Heart left ventricle (tissue), 16 donors: ENCODE measurements around the gene SERPINE1. TPM values are rescaled to one million over a fixed set of nuclear protein-coding genes. Genes with fewer than 3 reads are reported as not detected.

Source experiments
- ATAC-seq, 4 donors: fragments of 200-7000 bp; cut with Tn5 transposase; one replicate each; pipeline ENCODE4 v1.9.1; 2020 to 2022; ENCODE audit warnings: moderate library complexity in 4 of 4, mild to moderate bottlenecking in 3 of 4, moderate number of reproducible peaks in 1 of 4
- DNase-seq, 5 donors: peaks; one replicate each; pipeline ENCODE4 v3.0.0-alpha.2; 2020
- H3K27ac ChIP-seq, 12 donors: fragments of 200-600 bp; sonication (generic) in 4 of 12; one replicate each; pipeline versions ENCODE4 v1.5.0 to v1.8.0; 2016 to 2022; ENCODE audit warnings: mild to moderate bottlenecking in 2 of 12
- H3K27me3 ChIP-seq, 9 donors: fragments of 200-600 bp; sonication (generic) in 2 of 9; one replicate each; pipeline versions ENCODE4 v1.5.1 to v1.8.0; 2016 to 2022; ENCODE audit warnings: mild to moderate bottlenecking in 3 of 9
- H3K36me3 ChIP-seq, 9 donors: fragments of 200-600 bp; sonication (generic) in 2 of 9; one replicate each; pipeline versions ENCODE4 v1.5.0 to v1.8.0; 2018 to 2022; ENCODE audit warnings: mild to moderate bottlenecking in 2 of 9
- H3K4me1 ChIP-seq, 12 donors: fragments of 200-600 bp; sonication (generic) in 4 of 12; one replicate each; pipeline versions ENCODE4 v1.5.0 to v1.8.0; 2016 to 2022; ENCODE audit warnings: mild to moderate bottlenecking in 3 of 12
- H3K4me3 ChIP-seq, 12 donors: fragments of 200-600 bp; sonication (generic) in 4 of 12; one replicate each; pipeline versions ENCODE4 v1.5.0 to v1.8.0; 2017 to 2022; ENCODE audit warnings: mild to moderate bottlenecking in 9 of 12, moderate library complexity in 4 of 12
- H3K9me3 ChIP-seq, 12 donors: fragments of 200-600 bp; sonication (generic) in 4 of 12; one replicate each; pipeline versions ENCODE4 v1.5.0 to v1.8.0; 2016 to 2022; ENCODE audit warnings: mild to moderate bottlenecking in 1 of 12
- POLR2A ChIP-seq, 2 donors: fragments of 450-650 bp; IDR thresholded peaks; one replicate each; pipeline ENCODE4 v1.6.1; 2017; ENCODE audit warnings: antibody characterized with exemption in 2 of 2, mild to moderate bottlenecking in 2 of 2, moderate library complexity in 2 of 2
- WGBS, 4 donors: extraction: QIAGEN DNeasy Blood & Tissue Kit in 2 of 4; methylation state at CpG; one replicate each; pipeline versions ENCODE4 v1.1.5 to v1.1.7; 2013 to 2018; 5-methylcytosine and 5-hydroxymethylcytosine counted together
- intact Hi-C, 10 donors: fragments of 100-400 bp; cut with DNase I; formaldehyde crosslinking; loops; one replicate each; pipeline versions ENCODE4 v1.11.1 to v1.14.2; 2022
- polyA plus RNA-seq, 2 donors: library from polyadenylated mRNA; stranded (reverse); fragments of 200-250 nt; gene quantifications; one replicate each; pipeline ENCODE4 v1.2.3, GENCODE V29; 2013
- total RNA-seq, 9 donors: library from RNA; depleted of rRNA in 2 of 9; stranded (reverse); fragments of >200 nt in 2 of 9; fragmentation: NEBNext Ultra II Directional in 3 of 9; extraction: Animal tissue kit (Norgen Biotek cat#: 25700) in 3 of 9; gene quantifications; one replicate each; pipeline versions ENCODE4 v1.1.0 to v1.2.4, GENCODE V29; 2016 to 2023
- TF ChIP-seq, protein P1 (sequence below), 12 donors: fragments of 200-600 bp; sonication (generic) in 4 of 12; IDR thresholded peaks; one replicate each; pipeline versions ENCODE4 v1.5.0 to v1.8.0; 2018 to 2022; ENCODE audit warnings: antibody characterized with exemption in 12 of 12, mild to moderate bottlenecking in 5 of 12
- donor health status: ischemic (EF 13 %, LVEDD 7.1; RV severe dilation, severe dysfunction).
- donor health status: healthy with polysubstance abuse.
- donor health status: DM: no; HTN: yes; CAD: no.
- donor health status: DM: no; HTN: no; CAD: no.
- donor health status: ischemic (EF 25% LVEDD 6.9; RV normal size, moderate dysfunction).
- donor health status: ischemic (EF 25% LVEDD 5.7; RV mildly dilated, moderate dysfunction).
- donor health status: healthy.
- donor health status: DM: yes; HTN: yes; CAD: no.
- donor health status: ischemic (EF 35%, LVEDD 5.7; RV mildly dilated, moderate dysfunction).
- donor health status: nonischemic (EF 11% LVEDD 7.7; RV severe dilation, severe dysfunction).
- donor health status: DM: yes; HTN: yes; CAD: no.
- donor health status: PGD.
- donor health status: ischemic (EF 29% LVEDD 5.4; RV normal size, mild dysfunction).
- donor health status: nonischemic (EF 23%, LVEDD 6.1; RV moderate dilation, normal function).

SERPINE1 gene
- total and polyA plus RNA-seq, 11 donors, result 1.3 to 595 (median 13.9) TPM

DNA sequence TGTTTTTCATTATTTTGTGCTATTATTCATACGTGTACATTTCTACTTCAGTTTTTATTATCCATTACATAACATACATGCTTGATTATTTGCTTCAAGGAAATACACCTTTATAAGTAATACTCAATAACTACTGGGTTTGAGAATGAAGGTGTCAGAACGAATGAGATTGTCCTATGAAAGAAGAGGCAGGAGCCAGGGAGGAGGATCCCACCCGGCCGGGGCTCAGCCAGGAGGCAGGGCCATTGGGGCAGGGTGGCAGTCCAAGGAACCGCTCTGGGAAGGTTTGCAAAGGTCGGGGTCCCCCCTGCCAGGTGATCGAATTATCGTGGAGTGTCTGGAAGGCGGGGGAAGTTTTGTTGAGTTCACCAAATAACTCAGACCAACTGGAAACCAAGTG, 32.5 kb upstream of the SERPINE1 start:
- H3K4me1 ChIP-seq, result peaks cover 0 to 23% (median 5%) of the 10 kb centered on the region in 12 donors
- peak in 1 of 5 donors; percentile 28 for DNase-seq
- TF ChIP-seq POLR2A (IDR thresholded peaks at IDR 0.05), result no peak
- TF ChIP-seq, protein P1, sequence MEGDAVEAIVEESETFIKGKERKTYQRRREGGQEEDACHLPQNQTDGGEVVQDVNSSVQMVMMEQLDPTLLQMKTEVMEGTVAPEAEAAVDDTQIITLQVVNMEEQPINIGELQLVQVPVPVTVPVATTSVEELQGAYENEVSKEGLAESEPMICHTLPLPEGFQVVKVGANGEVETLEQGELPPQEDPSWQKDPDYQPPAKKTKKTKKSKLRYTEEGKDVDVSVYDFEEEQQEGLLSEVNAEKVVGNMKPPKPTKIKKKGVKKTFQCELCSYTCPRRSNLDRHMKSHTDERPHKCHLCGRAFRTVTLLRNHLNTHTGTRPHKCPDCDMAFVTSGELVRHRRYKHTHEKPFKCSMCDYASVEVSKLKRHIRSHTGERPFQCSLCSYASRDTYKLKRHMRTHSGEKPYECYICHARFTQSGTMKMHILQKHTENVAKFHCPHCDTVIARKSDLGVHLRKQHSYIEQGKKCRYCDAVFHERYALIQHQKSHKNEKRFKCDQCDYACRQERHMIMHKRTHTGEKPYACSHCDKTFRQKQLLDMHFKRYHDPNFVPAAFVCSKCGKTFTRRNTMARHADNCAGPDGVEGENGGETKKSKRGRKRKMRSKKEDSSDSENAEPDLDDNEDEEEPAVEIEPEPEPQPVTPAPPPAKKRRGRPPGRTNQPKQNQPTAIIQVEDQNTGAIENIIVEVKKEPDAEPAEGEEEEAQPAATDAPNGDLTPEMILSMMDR (IDR thresholded peaks at IDR 0.05), result no peak
- H3K27ac ChIP-seq, result peak overlapping the region in 1 of 12 donors; percentile 13
- peak in 1 of 4 donors; percentile 5 for ATAC-seq
- H3K4me3 ChIP-seq, result no peak overlapping the region
- H3K9me3 ChIP-seq, result no peaks in the 10 kb centered on the region
- WGBS, 4 donors, result 59 to 75% (median 62%) methylated on average over 9 of the region's 9 CpGs
- no peaks in the 10 kb centered on the region for H3K27me3 ChIP-seq
- intact Hi-C loops, result loop anchor here in 6 of 10 donors (2.0 kb wide), 3 partner anchors 40 to 44 kb away; no protein-coding TSS in a partner anchor
- peaks cover 0 to 20% (median 6%) of the 10 kb centered on the region in 9 donors for H3K36me3 ChIP-seq

DNA sequence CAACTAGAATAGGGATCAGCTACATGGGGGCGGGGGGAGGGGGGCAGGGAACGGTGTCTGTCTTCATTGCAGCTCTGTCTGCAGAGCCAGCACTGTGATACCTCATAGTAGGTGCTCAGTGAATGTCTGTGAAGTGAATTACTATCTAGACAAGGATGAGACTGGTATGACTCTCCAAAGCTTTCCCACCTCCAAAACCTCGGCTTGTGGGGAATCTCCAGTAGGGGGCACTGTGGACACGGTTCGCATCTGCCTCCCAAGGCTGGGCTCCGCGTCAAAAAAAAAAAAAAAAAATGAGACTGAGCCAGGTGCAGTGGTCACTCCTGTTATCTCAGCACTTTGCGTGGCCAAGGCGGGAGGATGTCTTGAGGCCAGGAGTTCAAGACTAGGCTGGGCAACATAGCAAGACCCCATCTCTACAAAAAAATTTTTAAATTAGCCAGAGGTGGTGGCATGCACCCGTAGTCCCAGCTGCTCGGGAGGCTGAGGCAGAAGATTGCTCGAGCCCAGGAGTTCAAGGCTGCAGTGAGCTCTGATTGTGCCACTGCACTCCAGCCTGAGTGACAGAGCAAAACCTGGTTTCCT, 32.0 kb upstream of the SERPINE1 start:
- no peaks in the 10 kb centered on the region for H3K9me3 ChIP-seq
- peaks cover 0 to 23% (median 9%) of the 10 kb centered on the region in 12 donors for H3K4me1 ChIP-seq
- 36 to 43% (median 41%) methylated on average over 12 of the region's 12 CpGs for WGBS, 4 donors
- DNase-seq (peak in 3 of 5 donors; percentile 42 to 66 (median 43)), ATAC-seq (peak; percentile 38 to 72 (median 60))
- peak overlapping the region in 1 of 12 donors; percentile 13 for H3K27ac ChIP-seq
- H3K27me3 ChIP-seq, result no peaks in the 10 kb centered on the region
- peaks cover 0 to 15% (median 1%) of the 10 kb centered on the region in 9 donors for H3K36me3 ChIP-seq
- no peak overlapping the region for H3K4me3 ChIP-seq
- intact Hi-C loops, result loop anchor here in 9 of 10 donors (1.0 to 5.0 kb wide), 5 partner anchors 40 to 44 kb away; no protein-coding TSS in a partner anchor
- no peak for TF ChIP-seq POLR2A (IDR thresholded peaks at IDR 0.05)
- TF ChIP-seq, protein P1 (IDR thresholded peaks at IDR 0.05), result peak; percentile 50 to 76 (median 66)

DNA sequence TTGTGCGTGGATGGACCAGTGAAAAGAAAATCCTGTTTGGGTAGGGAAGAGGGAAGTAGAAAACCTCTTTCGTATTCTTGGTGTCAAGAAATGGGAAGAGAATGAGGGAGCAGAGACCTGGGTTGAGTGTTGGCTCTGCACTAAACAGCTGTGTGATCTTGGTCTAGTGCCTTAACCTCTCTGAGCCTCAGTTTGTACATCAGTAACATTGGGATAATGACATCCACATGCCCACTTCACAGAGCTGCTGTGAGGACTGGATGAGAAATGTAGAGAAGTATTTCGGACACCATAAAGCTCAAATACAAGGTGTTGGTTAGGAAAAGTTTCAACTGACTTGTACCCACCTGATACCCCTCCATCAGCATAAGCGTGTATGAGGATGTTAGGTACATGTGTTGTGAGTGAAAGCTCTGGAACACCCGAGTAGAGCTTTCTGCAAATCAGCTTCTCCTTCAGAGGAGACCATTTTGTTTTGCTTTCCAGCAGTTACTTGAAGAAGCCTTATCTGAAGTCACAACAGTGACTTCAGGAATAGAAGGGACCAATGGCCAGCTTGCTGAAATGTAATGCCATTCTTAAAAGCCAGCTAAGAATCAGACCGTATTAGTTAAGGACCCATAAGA, 30.5 kb upstream of the SERPINE1 start:
- no peak overlapping the region for H3K4me3 ChIP-seq
- H3K27me3 ChIP-seq, result no peaks in the 10 kb centered on the region
- peaks cover 2 to 37% (median 17%) of the 10 kb centered on the region in 12 donors for H3K4me1 ChIP-seq
- no peak overlapping the region for H3K27ac ChIP-seq
- 67 to 78% (median 72%) methylated on average over 6 of the region's 6 CpGs for WGBS, 4 donors
- TF ChIP-seq POLR2A (IDR thresholded peaks at IDR 0.05), result no peak
- TF ChIP-seq, protein P1 (IDR thresholded peaks at IDR 0.05), result no peak
- H3K9me3 ChIP-seq, result no peaks in the 10 kb centered on the region
- no peak for ATAC-seq
- H3K36me3 ChIP-seq, result peaks cover 0 to 2% (median 0%) of the 10 kb centered on the region in 9 donors
- no peak for DNase-seq
- intact Hi-C loops, result loop anchor here in 3 of 10 donors (2.0 to 5.0 kb wide), 3 partner anchors 41 to 72 kb away; no protein-coding TSS in a partner anchor

DNA sequence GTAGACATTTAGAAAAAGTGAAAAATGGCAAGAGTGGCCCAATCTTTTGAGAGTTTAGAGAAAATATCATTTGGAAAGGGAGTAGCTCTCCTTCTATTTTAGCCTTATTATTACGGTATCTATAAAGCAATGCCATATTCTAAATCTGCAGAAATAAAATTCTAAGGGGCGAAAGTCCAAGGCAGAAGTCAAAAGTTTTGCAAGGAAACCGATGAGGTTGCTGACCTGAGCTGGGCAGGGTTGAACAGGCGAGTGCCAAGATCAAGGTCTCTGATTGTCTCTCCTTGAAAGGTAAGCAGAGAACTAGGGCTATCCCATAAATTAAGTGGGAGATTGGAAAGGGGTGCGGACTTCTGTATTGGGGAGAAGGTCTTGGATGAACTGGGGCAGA, 30.0 kb upstream of the SERPINE1 start:
- TF ChIP-seq, protein P1 (IDR thresholded peaks at IDR 0.05), result no peak
- no peak for TF ChIP-seq POLR2A (IDR thresholded peaks at IDR 0.05)
- Histone ChIP-seq H3K4me3 (no peak overlapping the region), H3K27me3 (no peaks in the 10 kb centered on the region), H3K27ac (no peak overlapping the region), H3K36me3 (no peaks in the 10 kb centered on the region), H3K4me1 (peaks cover 2 to 37% (median 17%) of the 10 kb centered on the region in 12 donors), H3K9me3 (no peaks in the 10 kb centered on the region)
- no peak for ATAC-seq
- 87 to 94% (median 92%) methylated on average over 5 of the region's 5 CpGs for WGBS, 4 donors
- intact Hi-C loops, result loop anchor here in 3 of 10 donors (2.0 to 5.0 kb wide), 3 partner anchors 40 to 72 kb away; no protein-coding TSS in a partner anchor
- no peak for DNase-seq
